ENCODE data around the gene HPCAL1. TPM values are rescaled to one million over a fixed set of nuclear protein-coding genes. Genes with fewer than 3 reads are reported as not detected.

HPCAL1 gene
- total and polyA plus RNA-seq, 2 of the 8 experiments (the other 6 are each of a cell fraction or from before 2014, with no cell fraction given) = 5.8 to 8.6 TPM

DNA sequence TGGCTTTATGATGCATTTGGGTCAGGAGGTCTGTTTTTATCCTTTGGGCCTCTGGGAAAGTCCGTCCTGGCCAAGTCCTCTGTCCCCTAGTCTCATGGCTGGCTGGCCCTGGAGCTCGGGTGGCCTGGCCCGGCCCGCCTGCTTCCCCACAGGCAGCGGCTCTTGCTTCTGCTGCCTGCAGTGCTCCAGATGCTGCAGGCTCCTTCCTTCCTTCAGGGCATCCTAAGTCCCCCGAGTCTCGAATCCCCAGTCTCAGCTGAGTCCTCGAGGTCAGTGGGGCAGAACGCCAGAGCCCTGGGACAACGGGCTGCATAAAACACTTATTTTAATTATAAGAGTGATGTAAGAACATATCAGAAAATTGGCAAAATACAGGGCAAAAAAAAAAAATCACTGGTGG is 71.2 kb downstream of the HPCAL1 start (continued):
- no peak for TF ChIP-seq EGR1 (IDR thresholded peaks at IDR 0.05; ENCODE audit: borderline replicate concordance, low read depth, low read length)
- TF ChIP-seq CBX5 (IDR thresholded peaks at IDR 0.05; ENCODE audit: low read depth, low read length) = no peak
